Keratinocyte (primary cell): ENCODE results near the gene GPLD1. TPM values are rescaled to one million over a fixed set of nuclear protein-coding genes. Genes with fewer than 3 reads are reported as not detected.

ENCODE experiments used
- DNase-seq: peaks from one replicate; pipeline ENCODE4 v3.0.0-alpha.2; 2011; ENCODE audit warnings: low read depth, missing footprints, low spot score
- FAIRE-seq: peaks from 2 replicates; lab custom pipeline; 2011; peaks lifted over from hg19 to GRCh38; lab: Jason Lieb, UNC
- H2AFZ ChIP-seq: 2 replicates; pipeline ENCODE4 v1.6.0; 2012; ENCODE audit warnings: low read length, control low read depth, inconsistent platforms; ENCODE audit not compliant: control insufficient read depth
- H3K27ac ChIP-seq: 2 replicates; pipeline ENCODE4 v1.5.1; 2011; ENCODE audit warnings: low read length; ENCODE audit not compliant: control insufficient read depth, insufficient read depth
- H3K27me3 ChIP-seq: 3 replicates; pipeline ENCODE4 v1.6.0; 2011; ENCODE audit warnings: low read length; ENCODE audit not compliant: control insufficient read depth, insufficient read depth; ENCODE audit errors: extremely low read depth
- H3K36me3 ChIP-seq, 2 experiments: 2 replicates in 1 of 2; 3 replicates in 1 of 2; pipeline ENCODE4 v1.5.1; 2011; ENCODE audit warnings: low read length in 2 of 2, mild to moderate bottlenecking in 1 of 2; ENCODE audit not compliant: control insufficient read depth in 2 of 2, insufficient read depth in 2 of 2; ENCODE audit errors: extremely low read depth in 1 of 2
- H3K4me1 ChIP-seq: 3 replicates; pipeline ENCODE4 v1.5.1; 2011; ENCODE audit warnings: low read length; ENCODE audit not compliant: control insufficient read depth, insufficient read depth; ENCODE audit errors: extremely low read depth
- H3K4me2 ChIP-seq: 3 replicates; pipeline ENCODE4 v1.6.0; 2011; ENCODE audit warnings: low read depth, low read length; ENCODE audit not compliant: control insufficient read depth, insufficient read depth; ENCODE audit errors: extremely low read depth
- H3K4me3 ChIP-seq, 3 experiments: fragments of 200-600 bp in 1 of 3; sonication (generic) in 1 of 3; 2 replicates in 2 of 3; 3 replicates in 1 of 3; pipeline ENCODE4 v1.5.1; 2011 to 2016; ENCODE audit warnings: low read length in 3 of 3, mild to moderate bottlenecking in 3 of 3, control low read depth in 2 of 3, inconsistent platforms in 1 of 3, low read depth in 1 of 3, mixed read lengths in 1 of 3, mixed run types in 1 of 3, moderate library complexity in 1 of 3; ENCODE audit not compliant: control insufficient read depth in 2 of 3, insufficient read depth in 2 of 3; ENCODE audit errors: extremely low read depth in 1 of 3
- H3K79me2 ChIP-seq: 2 replicates; pipeline ENCODE4 v1.6.0; 2012; ENCODE audit warnings: low read length; ENCODE audit not compliant: control insufficient read depth, insufficient read depth
- H3K9ac ChIP-seq: 3 replicates; pipeline ENCODE4 v1.6.0; 2011; ENCODE audit warnings: low read length; ENCODE audit not compliant: control insufficient read depth, insufficient read depth; ENCODE audit errors: extremely low read depth
- H3K9me1 ChIP-seq: 3 replicates; pipeline ENCODE4 v1.6.0; 2011; ENCODE audit warnings: low read length; ENCODE audit not compliant: control insufficient read depth, insufficient read depth; ENCODE audit errors: extremely low read depth
- H3K9me3 ChIP-seq: 2 replicates; pipeline ENCODE4 v1.5.1; 2012; ENCODE audit warnings: low read depth, low read length; ENCODE audit not compliant: control insufficient read depth
- H4K20me1 ChIP-seq: 3 replicates; pipeline ENCODE4 v1.6.0; 2011; ENCODE audit warnings: low read length; ENCODE audit not compliant: control insufficient read depth, insufficient read depth; ENCODE audit errors: extremely low read depth
- EZH2 ChIP-seq: IDR thresholded peaks from one replicate; pipeline ENCODE4 v1.6.1; 2012; ENCODE audit warnings: inconsistent platforms, mild to moderate bottlenecking, low read length, moderate library complexity
- dilution Hi-C: fragments of 300-500 bp; cut with MboI; formaldehyde crosslinking; loops from one replicate; pipeline ENCODE4 v1.7.0; 2020; ENCODE audit warnings: low sequenced_read_pairs; ENCODE audit not compliant: extremely low pct_ligation_motif_present
- polyA plus RNA-seq, 5 experiments: library from polyadenylated mRNA; depleted of rRNA in 3 of 5; stranded (reverse) in 3 of 5; stranded (forward) in 1 of 5; unstranded in 1 of 5; fragments of >200 nt; gene quantifications; 1 replicate in 1 of 5; 2 replicates in 3 of 5; 3 replicates in 1 of 5; pipeline versions ENCODE4 v1.2.1 to v1.2.3, GENCODE V29; 2011 to 2012; ENCODE audit warnings: missing spikeins in 2 of 5, low read depth in 1 of 5, low replicate concordance in 1 of 5
- TF ChIP-seq, protein P1 (sequence below), 3 experiments: IDR thresholded peaks in 1 of 3; conservative IDR thresholded peaks in 1 of 3; optimal IDR thresholded peaks in 1 of 3; 2 replicates in 2 of 3; 3 replicates in 1 of 3; pipeline versions ENCODE3 to v1.5.1; 2011; ENCODE audit warnings: low read length in 3 of 3, mild to moderate bottlenecking in 3 of 3, moderate library complexity in 2 of 3, control low read depth in 1 of 3, inconsistent platforms in 1 of 3; ENCODE audit not compliant: insufficient read depth in 2 of 3; ENCODE audit errors: extremely low read depth in 1 of 3

The GPLD1 gene
- polyA plus RNA-seq, 1 donor (not counting 4 experiments of a cell fraction or from before 2014, with no cell fraction given), result 0.07 TPM

GRCh38 chr6:24441599-24441904 is 47.8 kb downstream of the GPLD1 start:
- TF ChIP-seq EZH2, result no peak
- TF ChIP-seq, protein P1, sequence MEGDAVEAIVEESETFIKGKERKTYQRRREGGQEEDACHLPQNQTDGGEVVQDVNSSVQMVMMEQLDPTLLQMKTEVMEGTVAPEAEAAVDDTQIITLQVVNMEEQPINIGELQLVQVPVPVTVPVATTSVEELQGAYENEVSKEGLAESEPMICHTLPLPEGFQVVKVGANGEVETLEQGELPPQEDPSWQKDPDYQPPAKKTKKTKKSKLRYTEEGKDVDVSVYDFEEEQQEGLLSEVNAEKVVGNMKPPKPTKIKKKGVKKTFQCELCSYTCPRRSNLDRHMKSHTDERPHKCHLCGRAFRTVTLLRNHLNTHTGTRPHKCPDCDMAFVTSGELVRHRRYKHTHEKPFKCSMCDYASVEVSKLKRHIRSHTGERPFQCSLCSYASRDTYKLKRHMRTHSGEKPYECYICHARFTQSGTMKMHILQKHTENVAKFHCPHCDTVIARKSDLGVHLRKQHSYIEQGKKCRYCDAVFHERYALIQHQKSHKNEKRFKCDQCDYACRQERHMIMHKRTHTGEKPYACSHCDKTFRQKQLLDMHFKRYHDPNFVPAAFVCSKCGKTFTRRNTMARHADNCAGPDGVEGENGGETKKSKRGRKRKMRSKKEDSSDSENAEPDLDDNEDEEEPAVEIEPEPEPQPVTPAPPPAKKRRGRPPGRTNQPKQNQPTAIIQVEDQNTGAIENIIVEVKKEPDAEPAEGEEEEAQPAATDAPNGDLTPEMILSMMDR (optimal IDR thresholded peaks at IDR 0.05 in 1 of 3, IDR thresholded peaks at IDR 0.05 in 1 of 3, conservative IDR thresholded peaks at IDR 0.05 in 1 of 3; ENCODE audit: extremely low read depth in 1 of 3, insufficient read depth in 2 of 3, low read length in 3 of 3), result no peak

DNA sequence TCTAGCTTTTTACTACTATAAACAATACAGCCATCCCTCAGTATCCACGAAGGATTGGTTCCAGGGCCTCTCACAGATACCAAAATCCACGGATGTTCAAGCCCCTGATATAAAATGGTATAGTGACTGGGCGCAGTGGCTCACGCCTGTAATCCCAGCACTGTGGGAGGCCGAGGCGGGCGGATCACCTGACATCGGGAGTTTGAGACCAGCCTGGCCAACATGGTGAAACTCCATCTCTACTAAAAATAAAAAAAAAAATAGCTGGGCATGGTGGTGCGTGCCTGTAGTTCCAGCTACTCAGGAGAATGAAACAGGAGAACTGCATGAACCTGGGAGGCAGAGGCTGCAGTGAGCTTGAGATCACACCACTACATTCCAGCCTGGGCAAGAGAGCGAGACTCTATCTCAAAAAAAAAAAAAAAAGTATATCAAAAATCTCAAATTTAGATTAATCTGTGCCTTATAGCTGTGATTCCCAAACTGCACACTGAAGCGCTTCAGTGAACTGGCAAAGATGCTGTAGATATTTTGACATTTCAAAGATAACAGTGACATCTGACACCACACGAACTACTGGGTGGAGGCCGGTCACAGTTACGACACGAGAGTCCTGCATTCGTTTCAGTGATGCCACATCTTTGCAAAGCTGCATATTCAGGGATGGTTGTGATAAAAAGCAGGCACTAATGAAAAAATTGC is 48.3 kb downstream of the GPLD1 start:
- no peaks in the 10 kb centered on the region for H3K4me1 ChIP-seq
- TF ChIP-seq, protein P1 (optimal IDR thresholded peaks at IDR 0.05 in 1 of 3, IDR thresholded peaks at IDR 0.05 in 1 of 3, conservative IDR thresholded peaks at IDR 0.05 in 1 of 3; ENCODE audit: extremely low read depth in 1 of 3, insufficient read depth in 2 of 3, low read length in 3 of 3), result no peak
- TF ChIP-seq EZH2, result no peak
- no peaks in the 10 kb centered on the region for H3K9me1 ChIP-seq
- H3K27ac ChIP-seq, result no peak overlapping the region
- no peaks in the 10 kb centered on the region for H4K20me1 ChIP-seq
- H3K9ac ChIP-seq, result no peak overlapping the region
- FAIRE-seq (no peak), DNase-seq (no peak)
- H3K79me2 ChIP-seq, result no peaks in the 10 kb centered on the region
- no peak overlapping the region for H2AFZ ChIP-seq
- dilution Hi-C loops, result no loop called here
- H3K4me2 ChIP-seq, result no peak overlapping the region
- no peaks in the 10 kb centered on the region for H3K36me3 ChIP-seq
- no peak overlapping the region for H3K4me3 ChIP-seq
- no peaks in the 10 kb centered on the region for H3K9me3 ChIP-seq
- H3K27me3 ChIP-seq, result no peaks in the 10 kb centered on the region

More at GRCh38 chr6:24441599-24441904, 47.8 kb downstream of the GPLD1 start:
- Histone ChIP-seq H3K4me1 (no peaks in the 10 kb centered on the region), H3K9me3 (no peaks in the 10 kb centered on the region), H3K9me1 (no peaks in the 10 kb centered on the region), H3K4me2 (no peak overlapping the region), H3K9ac (no peak overlapping the region), H3K27ac (no peak overlapping the region), H3K36me3 (no peaks in the 10 kb centered on the region), H3K27me3 (no peaks in the 10 kb centered on the region), H4K20me1 (no peaks in the 10 kb centered on the region), H2AFZ (no peak overlapping the region), H3K4me3 (no peak overlapping the region), H3K79me2 (no peaks in the 10 kb centered on the region)
- no peak for FAIRE-seq
- no peak for DNase-seq
- dilution Hi-C loops, result no loop called here
